Islet of Langerhans (tissue), 1 donor: Measurements from ENCODE around the gene LRRC45.
A peak's percentile ranks its signal among the peaks of the same experiment; 100 is the strongest.
"Not testable (repeated sequence)": the region's sequence is repeated elsewhere in the genome, so short reads cannot be mapped to it uniquely, and the experiment has no call there.

Experiments
- FAIRE-seq: peaks from one replicate; lab custom pipeline; 2011; peaks lifted over from hg19 to GRCh38; lab: Jason Lieb, UNC

LRRC45 gene

DNA sequence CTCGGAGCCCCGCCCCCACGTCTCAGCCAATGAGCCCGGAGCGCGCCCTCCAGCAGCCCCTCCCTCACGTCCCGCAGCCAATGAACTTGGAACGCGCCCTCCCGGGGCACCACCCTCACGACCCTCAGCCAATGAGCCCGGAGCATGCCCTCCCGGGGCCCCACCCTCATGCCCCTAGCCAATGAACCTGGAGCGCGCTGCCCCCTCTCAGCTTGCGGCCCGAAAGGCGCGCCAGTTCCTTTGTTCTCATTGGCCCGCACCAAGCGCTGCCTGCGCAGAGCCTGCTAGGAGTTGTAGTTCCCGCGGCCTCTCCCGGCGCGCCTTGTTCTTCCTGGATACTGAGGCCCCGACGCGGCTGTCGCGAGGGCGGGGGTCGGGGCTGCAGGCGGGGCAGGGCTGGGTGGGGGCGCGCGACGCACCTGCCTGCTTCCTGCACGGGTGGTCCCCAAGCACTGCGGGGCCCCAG lies at the start of gene LRRC45:
Gene LRRC45, plus strand, starts transcription at position 325 of the 466 bp plus-strand sequence. CDS start 339 bp downstream, outside the sequence.
- FAIRE-seq, result peak; percentile 56

DNA sequence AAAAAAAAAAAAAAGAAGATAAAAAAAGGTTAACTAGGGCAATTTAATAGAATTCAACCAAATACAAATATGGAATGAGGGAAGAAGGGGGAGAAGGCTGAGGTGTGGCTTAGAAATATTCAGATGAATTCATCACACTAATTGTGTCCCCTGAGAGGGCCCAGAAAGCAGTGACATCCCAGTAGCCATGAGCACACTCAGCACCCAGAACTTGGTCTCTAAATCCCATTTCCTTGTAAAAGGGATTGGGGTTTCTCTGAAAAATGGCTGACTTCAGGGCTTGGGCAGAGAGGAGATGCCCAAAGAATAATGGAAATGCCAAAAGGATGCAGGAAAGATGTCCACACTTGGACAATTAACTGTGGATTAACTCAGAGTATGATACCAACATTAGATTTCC lies 49.7 kb upstream of the LRRC45 start:
- FAIRE-seq, result no peak

- FAIRE-seq, result no peak
Measured at GRCh38 chr17:81976332-81977210, 46.5 kb upstream of the LRRC45 start.

GRCh38 chr17:81977211-81977808 lies 45.8 kb upstream of the LRRC45 start, which contains the start of gene ASPSCR1:
TSS of gene ASPSCR1 (plus strand) at chr17:81977629. CDS start at chr17:81977647, 18 bp downstream.
- no peak for FAIRE-seq

GRCh38 chr17:81978524-81979298 lies 44.4 kb upstream of the LRRC45 start:
- no peak for FAIRE-seq

- FAIRE-seq, result no peak
Measured at GRCh38 chr17:81980122-81980521, 43.0 kb upstream of the LRRC45 start.

- no peak for FAIRE-seq
Measured at GRCh38 chr17:81980707-81981343, 42.3 kb upstream of the LRRC45 start.

DNA sequence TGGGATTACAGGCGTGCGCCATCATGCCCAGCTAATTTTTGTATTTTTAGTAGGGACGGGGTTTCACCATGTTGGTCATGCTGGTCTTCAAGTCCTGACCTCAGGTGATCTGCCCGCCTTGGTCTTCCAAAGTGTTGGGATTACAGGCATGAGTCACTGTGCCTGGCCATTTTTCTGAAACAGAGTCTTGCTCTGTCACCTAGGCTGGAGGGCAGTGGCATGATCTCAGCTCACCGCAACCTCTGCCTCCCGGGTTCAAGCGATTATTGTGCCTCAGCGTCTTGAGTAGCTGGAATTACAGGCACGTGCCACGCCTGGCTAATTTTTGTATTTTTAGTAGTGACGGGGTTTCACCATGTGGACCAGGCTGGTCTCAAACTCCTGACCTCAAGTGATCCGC lies 41.6 kb upstream of the LRRC45 start:
- not testable (repeated sequence) for FAIRE-seq

GRCh38 chr17:81983011-81983638 lies 40.0 kb upstream of the LRRC45 start:
- no peak for FAIRE-seq

DNA sequence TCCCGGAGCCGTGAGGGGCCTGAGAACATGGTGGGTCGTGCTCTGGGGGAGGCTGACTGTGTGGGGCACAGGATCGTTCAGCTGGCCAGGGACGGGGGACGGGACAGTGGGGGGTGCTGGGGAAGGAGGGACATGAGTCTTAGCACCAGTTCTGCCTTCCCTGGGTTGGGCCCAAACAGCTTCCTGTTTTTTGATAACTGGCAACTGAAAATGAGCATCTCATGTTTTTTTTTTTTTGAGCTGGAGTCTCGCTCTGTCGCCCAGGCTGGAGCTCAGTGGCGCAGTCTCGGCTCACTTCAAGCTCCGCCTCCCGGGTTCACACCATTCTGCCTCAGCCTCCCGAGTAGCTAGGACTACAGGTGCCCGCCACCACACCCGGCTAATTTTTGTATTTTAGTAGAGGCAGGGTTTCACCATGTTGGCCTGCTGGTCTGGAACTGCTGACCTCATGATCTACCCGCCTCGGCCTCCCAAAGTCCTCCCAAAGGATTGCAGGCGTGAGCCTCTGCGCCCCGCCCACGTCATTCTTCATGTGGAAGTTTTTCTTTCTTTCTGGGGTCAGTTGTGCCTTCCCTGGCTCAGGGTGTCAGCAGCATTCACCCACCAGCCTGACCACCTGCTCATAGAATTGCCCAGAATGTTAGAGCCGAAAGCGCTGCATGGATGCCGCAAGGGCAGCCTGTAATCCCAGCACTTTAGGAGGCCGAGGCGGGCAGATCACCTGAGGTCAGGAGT lies 39.3 kb upstream of the LRRC45 start:
- FAIRE-seq, result no peak

DNA sequence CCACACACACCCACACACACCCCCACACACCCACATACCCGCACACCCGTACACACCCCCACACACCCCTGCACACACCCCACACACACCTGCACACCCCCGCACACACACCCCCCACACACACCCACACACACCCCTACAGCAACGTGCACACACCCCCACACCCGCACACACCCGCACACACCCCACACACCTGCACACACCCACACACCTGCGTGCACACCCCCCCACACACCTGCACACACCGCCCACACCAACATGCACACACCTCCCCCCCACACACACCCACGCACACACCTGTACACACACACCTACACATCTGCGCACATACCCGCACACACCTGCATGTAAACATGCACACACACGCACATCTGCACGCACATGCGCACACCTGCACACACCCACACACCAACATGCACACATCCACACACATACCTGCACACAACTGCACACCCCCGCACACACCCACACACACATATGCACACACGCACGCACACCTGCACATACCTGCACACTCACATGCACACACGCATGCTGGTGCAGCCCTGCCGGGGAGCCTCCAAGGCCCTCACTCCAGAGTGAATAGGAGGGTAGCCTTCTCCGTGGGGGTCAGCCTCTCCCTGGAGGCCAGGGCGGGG lies 38.2 kb upstream of the LRRC45 start:
- FAIRE-seq, result no peak

DNA sequence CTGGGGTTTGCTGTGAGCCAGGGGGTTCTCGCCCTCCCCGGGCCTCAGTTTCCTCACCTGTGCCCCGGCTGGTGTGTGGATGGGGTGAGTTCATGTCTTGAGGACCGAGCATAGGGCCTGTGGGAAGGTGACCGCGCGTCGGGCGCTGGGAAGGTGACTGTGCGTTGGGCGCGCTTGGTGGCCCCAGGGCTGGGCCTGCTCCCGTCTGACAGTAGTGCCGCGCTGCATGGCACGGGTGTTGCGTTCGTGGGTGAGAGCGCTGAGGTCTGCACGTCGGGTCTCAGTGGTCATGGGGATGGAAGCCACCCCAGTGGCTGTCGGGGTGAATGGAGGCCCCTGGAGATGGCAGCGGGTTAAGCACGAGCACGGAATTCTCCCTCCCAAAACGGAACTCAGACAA lies 36.5 kb upstream of the LRRC45 start:
- no peak for FAIRE-seq

- FAIRE-seq, result no peak
Measured at GRCh38 chr17:81987161-81987770, 35.8 kb upstream of the LRRC45 start.

GRCh38 chr17:81990836-81991683 lies 32.0 kb upstream of the LRRC45 start:
- no peak for FAIRE-seq

GRCh38 chr17:81991684-81992305 lies 31.3 kb upstream of the LRRC45 start:
- FAIRE-seq, result no peak

- no peak for FAIRE-seq
Measured at GRCh38 chr17:81992306-81993102, 30.6 kb upstream of the LRRC45 start.

GRCh38 chr17:81993729-81994592 lies 29.1 kb upstream of the LRRC45 start:
- no peak for FAIRE-seq
